ENCODE measurements around the gene EBI3. TPM values are rescaled to one million over a fixed set of nuclear protein-coding genes. Genes with fewer than 3 reads are reported as not detected.
"Not testable (repeated sequence)": the region's sequence is repeated elsewhere in the genome, so short reads cannot be mapped to it uniquely, and the experiment has no call there.

Gene EBI3
- total RNA-seq, 1 donor from 2014 or later: not detected

DNA sequence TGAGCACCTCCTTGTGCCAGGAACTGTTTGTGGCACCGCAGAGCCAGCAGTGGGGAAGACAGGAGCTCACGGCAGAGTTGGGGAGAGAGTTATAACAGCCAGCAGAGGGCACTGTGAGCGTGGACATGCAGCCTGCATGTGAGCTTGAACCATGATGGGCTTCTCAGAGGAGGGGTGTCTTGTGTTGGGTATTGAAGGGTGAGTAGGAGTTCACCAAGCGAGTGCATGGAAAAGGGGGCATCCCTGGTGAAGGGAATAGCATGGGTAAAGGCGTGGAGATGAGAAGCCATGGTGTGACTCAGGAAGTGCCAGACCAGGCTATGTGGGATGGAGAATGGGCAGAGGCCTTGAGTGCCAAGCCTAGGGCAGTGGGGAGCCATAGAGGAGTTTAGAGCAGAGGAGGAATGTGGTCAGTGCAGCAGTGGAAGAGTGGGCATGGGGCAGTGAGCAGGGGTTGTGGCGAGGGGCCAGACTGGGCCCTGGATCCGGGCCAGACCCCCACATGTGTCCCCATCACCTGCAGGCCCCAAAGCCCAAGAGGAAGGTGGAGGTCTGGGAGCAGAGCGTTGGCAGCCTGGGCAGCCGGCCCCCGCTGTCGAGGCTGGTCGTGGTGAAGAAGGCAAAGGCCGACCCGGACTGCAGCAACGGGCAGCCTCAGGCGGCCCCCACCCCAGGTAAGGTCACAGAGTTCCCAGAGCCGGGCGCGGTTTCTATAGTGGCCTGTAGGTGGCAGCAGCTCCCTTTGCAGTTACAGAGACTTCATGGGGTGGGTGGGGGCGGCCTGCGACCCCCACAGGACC is 38.0 kb downstream of the EBI3 start:
- Histone ChIP-seq H3K4me1 (no peaks in the 10 kb centered on the region), H3K9me3 (no peaks in the 10 kb centered on the region), H3K27ac (no peak overlapping the region), H3K27me3 (no peaks in the 10 kb centered on the region), H3K36me3 (peaks cover 0 to 46% of the 10 kb centered on the region in 2 donors), H3K4me3 (no peak overlapping the region)
- DNase-seq (ENCODE audit: extremely low spot score in 2 of 2): no peak
- intact Hi-C loops (cut with DNase I): no loop called here
- TF ChIP-seq POLR2AphosphoS5 (IDR thresholded peaks at IDR 0.05; ENCODE audit: insufficient read depth in 1 of 2, low read depth in 1 of 2) (no peak), CTCF (IDR thresholded peaks at IDR 0.05) (peak; percentile 73 to 86 (median 74))

DNA sequence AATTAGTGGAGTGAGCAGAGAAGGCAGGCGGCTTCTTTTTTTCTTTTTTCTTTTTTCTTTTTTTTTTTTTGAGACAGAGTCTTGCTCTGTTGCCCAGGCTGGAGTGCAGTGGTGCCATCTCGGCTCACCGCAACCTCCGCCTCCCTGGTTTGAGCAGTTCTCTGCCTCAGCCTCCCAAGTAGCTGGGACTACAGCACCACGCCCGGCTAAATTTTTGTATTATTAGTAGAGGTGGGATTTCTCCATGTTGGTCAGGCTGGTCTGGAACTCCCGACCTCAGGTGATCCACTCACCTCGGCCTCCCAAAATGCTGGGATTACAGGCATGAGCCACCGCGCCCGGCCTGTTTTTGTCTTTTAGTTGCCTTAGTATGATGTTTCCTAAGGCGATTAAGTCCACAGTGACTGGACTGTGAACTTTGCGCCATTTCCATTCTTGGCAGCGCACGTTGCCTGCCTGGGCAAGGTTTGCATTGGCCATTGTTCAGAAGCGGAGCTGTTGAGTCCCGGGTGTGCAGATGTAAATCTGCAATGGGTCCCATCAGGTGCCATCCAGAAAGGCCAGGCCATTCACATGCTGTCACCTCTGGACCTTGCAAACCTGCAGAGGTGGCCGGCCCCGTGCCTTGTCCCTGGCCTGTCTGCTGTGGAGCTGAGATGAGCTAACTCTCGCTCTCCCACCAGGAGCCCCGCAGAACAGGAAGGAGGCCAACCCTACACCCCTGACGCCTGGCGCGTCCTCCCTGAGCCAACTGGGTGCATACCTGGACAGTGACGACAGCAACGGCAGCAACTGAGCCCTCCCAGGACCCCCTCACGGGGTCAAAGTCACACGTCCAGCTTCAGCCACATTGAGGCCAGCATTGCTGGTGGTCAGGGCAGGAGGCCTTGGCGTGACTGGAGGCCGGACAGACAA is 38.8 kb downstream of the EBI3 start:
- peaks cover 0 to 38% of the 10 kb centered on the region in 2 donors for H3K36me3 ChIP-seq
- no peak overlapping the region for H3K27ac ChIP-seq
- no peak overlapping the region for H3K4me3 ChIP-seq
- no peaks in the 10 kb centered on the region for H3K9me3 ChIP-seq
- TF ChIP-seq CTCF (IDR thresholded peaks at IDR 0.05): no peak
- TF ChIP-seq POLR2A (IDR thresholded peaks at IDR 0.05): no peak
- TF ChIP-seq POLR2AphosphoS5 (IDR thresholded peaks at IDR 0.05; ENCODE audit: insufficient read depth in 1 of 2, low read depth in 1 of 2): no peak
- intact Hi-C loops (cut with DNase I): no loop called here
- H3K27me3 ChIP-seq: no peaks in the 10 kb centered on the region
- H3K4me1 ChIP-seq: no peaks in the 10 kb centered on the region
- DNase-seq (ENCODE audit: extremely low spot score in 2 of 2): no peak

DNA sequence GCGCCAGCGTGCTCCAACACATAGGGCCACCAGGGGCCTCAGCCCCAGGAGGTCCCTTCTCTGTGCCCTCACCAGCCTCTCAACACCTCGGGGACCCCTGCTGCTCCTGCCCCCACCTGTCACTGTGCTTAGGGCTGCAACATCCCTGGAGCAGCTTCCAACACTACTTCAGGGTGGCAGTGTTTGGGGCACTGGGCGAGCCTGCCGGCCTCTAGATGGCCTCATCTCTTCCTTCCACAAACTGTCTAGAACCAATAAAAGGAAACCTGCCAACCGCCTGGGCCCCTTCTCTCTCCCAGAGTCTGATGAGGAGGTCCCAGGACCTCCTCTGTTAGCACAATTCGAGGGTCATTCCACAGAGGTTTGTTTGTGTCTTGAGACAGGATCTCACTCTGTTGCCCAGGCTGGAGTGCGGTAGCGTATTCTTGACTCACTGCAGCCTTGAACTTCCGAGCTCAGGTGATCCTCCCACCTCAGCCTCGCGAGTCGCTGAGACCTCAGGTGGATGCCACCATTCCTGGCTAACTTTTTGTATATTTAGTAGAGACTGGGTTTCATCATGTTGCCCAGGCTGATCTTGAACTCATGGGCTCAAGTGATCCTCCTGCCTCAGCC is 39.6 kb downstream of the EBI3 start:
- intact Hi-C loops (cut with DNase I): no loop called here
- no peak for DNase-seq (ENCODE audit: extremely low spot score in 2 of 2)
- Histone ChIP-seq H3K4me1 (no peaks in the 10 kb centered on the region), H3K27ac (no peak overlapping the region), H3K9me3 (no peaks in the 10 kb centered on the region), H3K27me3 (no peaks in the 10 kb centered on the region), H3K36me3 (peaks cover 0 to 33% of the 10 kb centered on the region in 2 donors), H3K4me3 (no peak overlapping the region)
- TF ChIP-seq POLR2AphosphoS5 (IDR thresholded peaks at IDR 0.05; ENCODE audit: insufficient read depth in 1 of 2, low read depth in 1 of 2) (no peak), CTCF (IDR thresholded peaks at IDR 0.05) (no peak), POLR2A (IDR thresholded peaks at IDR 0.05) (no peak)

DNA sequence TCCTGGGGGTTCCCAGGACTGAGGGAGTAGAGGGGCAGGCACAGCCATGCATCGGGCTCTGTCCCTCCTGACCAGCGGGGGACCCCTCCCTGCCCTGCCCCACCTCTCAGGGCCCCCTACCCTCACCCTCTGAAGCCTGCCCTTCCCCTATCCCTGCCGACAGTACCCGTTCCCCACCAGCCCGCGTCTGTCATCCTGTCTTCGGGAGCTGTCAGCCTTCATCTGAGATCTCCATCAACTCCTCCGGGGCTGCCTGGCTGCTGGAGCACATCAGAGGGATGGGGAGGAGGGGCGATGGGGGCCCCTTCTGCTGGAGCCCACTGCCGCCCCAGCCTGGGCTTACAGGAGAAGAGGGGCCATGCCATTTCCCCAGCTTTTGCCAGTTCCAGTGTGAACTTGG is 43.6 kb downstream of the EBI3 start:
- Histone ChIP-seq H3K36me3 (peaks cover 0 to 13% of the 10 kb centered on the region in 2 donors), H3K27ac (no peak overlapping the region), H3K4me1 (no peaks in the 10 kb centered on the region), H3K27me3 (no peaks in the 10 kb centered on the region), H3K4me3 (no peak overlapping the region), H3K9me3 (no peaks in the 10 kb centered on the region)
- no peak for DNase-seq (ENCODE audit: extremely low spot score in 2 of 2)
- TF ChIP-seq POLR2A (IDR thresholded peaks at IDR 0.05): no peak
- TF ChIP-seq CTCF (IDR thresholded peaks at IDR 0.05): no peak
- no peak for TF ChIP-seq POLR2AphosphoS5 (IDR thresholded peaks at IDR 0.05; ENCODE audit: insufficient read depth in 1 of 2, low read depth in 1 of 2)
- intact Hi-C loops (cut with DNase I): loop anchor here (10.0 kb wide), 1 partner anchor 122 kb away; no protein-coding TSS in a partner anchor

DNA sequence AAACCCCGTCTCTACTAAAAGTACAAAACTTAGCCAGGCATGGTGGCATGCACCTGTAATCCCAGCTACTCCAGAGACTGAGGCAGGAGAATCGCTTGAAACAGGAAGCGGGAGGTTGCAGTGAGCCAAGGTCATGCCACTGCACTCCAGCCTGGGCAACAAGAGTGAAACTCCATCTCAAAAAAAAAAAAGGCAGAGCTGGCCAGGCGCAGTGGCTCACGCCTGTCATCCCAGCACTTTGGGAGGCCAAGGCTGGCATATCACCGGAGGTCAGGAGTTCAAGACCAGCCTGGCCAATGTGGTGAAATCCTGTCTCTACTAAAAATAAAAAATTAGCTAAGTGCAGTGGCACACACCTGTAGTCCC is 45.0 kb downstream of the EBI3 start:
- H3K4me3 ChIP-seq; H3K9me3 ChIP-seq; H3K4me1 ChIP-seq; DNase-seq (ENCODE audit: extremely low spot score in 2 of 2); H3K36me3 ChIP-seq; H3K27ac ChIP-seq; H3K27me3 ChIP-seq: not testable (repeated sequence)
- intact Hi-C loops (cut with DNase I): loop anchor here (10.0 kb wide), 1 partner anchor 120 kb away; no protein-coding TSS in a partner anchor

Measured in vagina (tissue), 2 donors.